ENCODE results near the gene TDRD9. TPM values are rescaled to one million over a fixed set of nuclear protein-coding genes. Genes with fewer than 3 reads are reported as not detected.

TDRD9 gene, protein sequence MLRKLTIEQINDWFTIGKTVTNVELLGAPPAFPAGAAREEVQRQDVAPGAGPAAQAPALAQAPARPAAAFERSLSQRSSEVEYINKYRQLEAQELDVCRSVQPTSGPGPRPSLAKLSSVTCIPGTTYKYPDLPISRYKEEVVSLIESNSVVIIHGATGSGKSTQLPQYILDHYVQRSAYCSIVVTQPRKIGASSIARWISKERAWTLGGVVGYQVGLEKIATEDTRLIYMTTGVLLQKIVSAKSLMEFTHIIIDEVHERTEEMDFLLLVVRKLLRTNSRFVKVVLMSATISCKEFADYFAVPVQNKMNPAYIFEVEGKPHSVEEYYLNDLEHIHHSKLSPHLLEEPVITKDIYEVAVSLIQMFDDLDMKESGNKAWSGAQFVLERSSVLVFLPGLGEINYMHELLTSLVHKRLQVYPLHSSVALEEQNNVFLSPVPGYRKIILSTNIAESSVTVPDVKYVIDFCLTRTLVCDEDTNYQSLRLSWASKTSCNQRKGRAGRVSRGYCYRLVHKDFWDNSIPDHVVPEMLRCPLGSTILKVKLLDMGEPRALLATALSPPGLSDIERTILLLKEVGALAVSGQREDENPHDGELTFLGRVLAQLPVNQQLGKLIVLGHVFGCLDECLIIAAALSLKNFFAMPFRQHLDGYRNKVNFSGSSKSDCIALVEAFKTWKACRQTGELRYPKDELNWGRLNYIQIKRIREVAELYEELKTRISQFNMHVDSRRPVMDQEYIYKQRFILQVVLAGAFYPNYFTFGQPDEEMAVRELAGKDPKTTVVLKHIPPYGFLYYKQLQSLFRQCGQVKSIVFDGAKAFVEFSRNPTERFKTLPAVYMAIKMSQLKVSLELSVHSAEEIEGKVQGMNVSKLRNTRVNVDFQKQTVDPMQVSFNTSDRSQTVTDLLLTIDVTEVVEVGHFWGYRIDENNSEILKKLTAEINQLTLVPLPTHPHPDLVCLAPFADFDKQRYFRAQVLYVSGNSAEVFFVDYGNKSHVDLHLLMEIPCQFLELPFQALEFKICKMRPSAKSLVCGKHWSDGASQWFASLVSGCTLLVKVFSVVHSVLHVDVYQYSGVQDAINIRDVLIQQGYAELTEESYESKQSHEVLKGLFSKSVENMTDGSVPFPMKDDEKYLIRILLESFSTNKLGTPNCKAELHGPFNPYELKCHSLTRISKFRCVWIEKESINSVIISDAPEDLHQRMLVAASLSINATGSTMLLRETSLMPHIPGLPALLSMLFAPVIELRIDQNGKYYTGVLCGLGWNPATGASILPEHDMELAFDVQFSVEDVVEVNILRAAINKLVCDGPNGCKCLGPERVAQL (N-terminal part only)
- 0.65 and 1.2 TPM in 2 replicates for total RNA-seq

GRCh38 chr14:103928011-103928890 lies at the start of gene TDRD9:
Gene TDRD9 (plus strand): TSS chr14:103928456. CDS start chr14:103928510, 54 bp downstream.

GRCh38 chr14:103941973-103942736 lies 13.9 kb downstream of the TDRD9 start, which contains the start of gene RD3L:
Gene RD3L (minus strand): TSS chr14:103942529. CDS start chr14:103941695, 834 bp downstream.

GRCh38 chr14:104085032-104085888 lies 157.0 kb downstream of the TDRD9 start, which contains the start of gene ASPG:
Gene ASPG (plus strand): TSS chr14:104085700. CDS start chr14:104085771, 71 bp downstream.

Small RNA genes within 50 kb of the gene (small RNA-seq; reads per million reads assigned to genes)
- gene RN7SL634P: 0.11 reads per million

Other genes starting within 250 kb of the TDRD9 start
- 13.7 and 19.5 TPM in 2 replicates for gene XRCC3, start 213.0 kb upstream of the TDRD9 start, total RNA-seq
- gene ZFYVE21, start 212.6 kb upstream of the TDRD9 start, total RNA-seq: 41.5 and 60.9 TPM in 2 replicates
- 24.3 and 26.1 TPM in 2 replicates for gene PPP1R13B, start 80.9 kb upstream of the TDRD9 start, total RNA-seq
- gene RD3L, start 14.1 kb downstream of the TDRD9 start, total RNA-seq: not detected in 2 replicates
- gene ASPG, start 157.2 kb downstream of the TDRD9 start, total RNA-seq: not detected in 2 replicates
- 8.2 and 14.6 TPM in 2 replicates for gene KIF26A, start 210.1 kb downstream of the TDRD9 start, total RNA-seq

Measured in vein endothelial cell (primary cell).